ENCODE results near the gene COPB2.
"Not testable (repeated sequence)": the region's sequence is repeated elsewhere in the genome, so short reads cannot be mapped to it uniquely, and the experiment has no call there.

The COPB2 gene

DNA sequence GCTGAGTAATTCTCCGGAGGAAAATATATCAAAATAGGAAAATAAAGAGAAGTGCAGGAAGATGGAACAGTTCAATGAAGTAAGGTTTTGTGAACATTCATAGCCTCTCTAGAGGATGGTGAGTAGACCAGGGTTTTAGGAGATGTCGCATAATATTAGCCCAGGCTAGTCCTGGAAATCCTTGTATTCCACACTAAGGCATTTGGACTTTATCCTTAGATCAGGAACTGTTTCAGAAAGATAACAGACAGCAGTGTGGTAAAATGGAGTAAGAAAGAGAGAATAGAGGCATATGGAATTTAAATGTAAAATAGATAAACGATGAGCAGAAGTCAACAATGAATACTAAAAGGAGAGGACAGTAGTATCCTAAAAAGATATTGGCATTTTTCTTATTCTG is 12.1 kb downstream of the COPB2 start:
- no peak for DNase-seq

DNA sequence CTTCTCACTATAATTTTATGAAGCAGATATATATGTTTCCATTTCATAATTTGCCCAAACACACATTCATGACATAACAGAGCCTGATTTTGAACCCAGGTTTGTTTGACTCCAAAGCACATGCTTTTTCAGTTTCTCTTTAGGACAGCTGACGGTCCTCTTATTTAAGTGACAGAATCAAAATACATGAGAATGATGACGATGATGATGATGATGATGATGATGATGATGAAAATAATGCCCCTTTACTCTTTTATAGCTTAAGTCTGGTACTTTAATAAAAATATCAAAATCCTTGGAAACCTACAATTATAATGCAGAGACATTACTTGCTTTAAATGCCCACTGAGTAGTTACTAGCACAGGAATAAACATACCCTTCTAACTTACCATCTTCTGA is 15.3 kb downstream of the COPB2 start:
- no peak for DNase-seq

DNA sequence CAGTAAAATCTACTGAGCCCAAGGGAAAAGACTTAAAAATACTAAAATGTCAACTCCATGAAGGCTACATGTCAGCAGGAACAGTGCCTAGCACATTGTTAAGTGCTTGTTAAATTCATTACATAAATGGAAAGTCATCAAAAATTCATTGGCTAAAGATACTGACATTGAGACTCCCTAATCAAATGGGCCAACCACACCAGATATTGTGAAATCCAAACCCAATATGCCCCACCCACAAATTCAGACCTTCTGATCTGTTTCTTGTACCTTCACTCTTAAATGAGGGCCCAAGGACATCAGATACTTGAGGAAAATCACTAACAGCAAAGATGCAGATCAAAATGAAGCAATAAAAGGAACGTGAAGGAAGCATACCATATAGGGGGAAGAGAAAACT is 24.9 kb downstream of the COPB2 start:
- DNase-seq = no peak

GRCh38 chr3:139361276-139361675 is 28.2 kb downstream of the COPB2 start:
- no peak for DNase-seq

DNA sequence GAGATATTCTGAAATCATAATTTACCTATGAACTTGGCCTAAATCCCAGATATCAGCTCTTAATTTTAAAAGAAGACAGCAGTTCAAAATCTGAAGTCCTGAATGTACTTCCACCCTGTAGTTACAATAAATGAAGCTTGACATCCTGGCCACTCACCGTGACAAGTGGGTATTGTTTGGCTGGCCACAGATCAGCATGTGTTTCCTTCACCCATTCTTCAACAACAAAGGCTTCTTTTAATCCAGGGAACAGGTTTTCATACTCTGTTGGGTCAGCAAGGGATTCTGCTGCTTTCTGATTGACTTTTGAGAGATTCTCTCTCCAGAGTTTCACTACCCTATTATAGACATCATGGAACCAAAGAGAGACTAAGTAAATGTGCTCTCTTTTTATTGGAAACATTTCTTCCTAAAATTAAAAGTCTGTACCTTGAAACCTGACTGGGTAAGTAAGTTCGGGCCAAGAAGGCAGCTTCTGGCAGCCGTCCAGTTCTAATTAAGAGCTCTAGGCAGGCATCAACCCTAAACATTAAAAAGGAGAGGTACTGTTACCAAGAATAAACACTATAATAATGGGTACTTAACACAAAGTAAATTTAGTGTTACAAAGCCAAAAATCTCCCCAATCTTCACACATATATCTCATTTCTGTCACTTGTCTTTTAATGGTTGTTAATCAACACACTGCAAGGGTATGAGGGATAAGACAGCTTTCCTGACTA is 30.4 kb downstream of the COPB2 start:
- no peak for DNase-seq

GRCh38 chr3:139357899-139358298 is 31.5 kb downstream of the COPB2 start:
- DNase-seq = no peak

- no peak for DNase-seq
Observed at GRCh38 chr3:139355891-139356290, 33.6 kb downstream of the COPB2 start.

DNA sequence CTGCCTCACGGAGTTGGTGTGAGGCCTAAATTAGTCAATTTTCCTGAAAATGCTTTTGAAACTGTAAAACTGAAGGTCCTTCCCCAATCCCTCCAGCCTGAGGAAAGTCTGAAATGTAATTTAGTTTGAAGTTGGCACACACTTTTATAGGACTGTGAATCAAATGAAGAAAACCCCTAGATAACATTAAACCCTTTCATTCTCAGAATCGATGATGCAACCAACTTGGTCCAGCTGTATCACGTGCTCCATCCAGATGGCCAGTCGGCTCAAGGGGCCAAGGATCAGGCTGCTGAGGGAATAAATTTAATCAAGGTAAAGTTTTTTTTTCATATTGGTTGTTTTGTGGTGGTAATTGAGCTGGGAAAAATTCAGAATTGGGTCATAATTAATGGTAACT is 34.0 kb downstream of the COPB2 start:
- no peak for DNase-seq

GRCh38 chr3:139354661-139355060 is 34.8 kb downstream of the COPB2 start:
- DNase-seq = no peak

GRCh38 chr3:139353920-139354556 is 35.4 kb downstream of the COPB2 start:
- peak; percentile 48 for DNase-seq

- no peak for DNase-seq
Observed at GRCh38 chr3:139346771-139347170, 42.7 kb downstream of the COPB2 start.

- DNase-seq = peak; percentile 90
Observed at GRCh38 chr3:139343895-139344856, 45.3 kb downstream of the COPB2 start, which contains the start of gene MRPS22. Gene MRPS22, plus strand, starts transcription at chr3:139344020. Its CDS starts 7 bp downstream, at chr3:139344027.

DNA sequence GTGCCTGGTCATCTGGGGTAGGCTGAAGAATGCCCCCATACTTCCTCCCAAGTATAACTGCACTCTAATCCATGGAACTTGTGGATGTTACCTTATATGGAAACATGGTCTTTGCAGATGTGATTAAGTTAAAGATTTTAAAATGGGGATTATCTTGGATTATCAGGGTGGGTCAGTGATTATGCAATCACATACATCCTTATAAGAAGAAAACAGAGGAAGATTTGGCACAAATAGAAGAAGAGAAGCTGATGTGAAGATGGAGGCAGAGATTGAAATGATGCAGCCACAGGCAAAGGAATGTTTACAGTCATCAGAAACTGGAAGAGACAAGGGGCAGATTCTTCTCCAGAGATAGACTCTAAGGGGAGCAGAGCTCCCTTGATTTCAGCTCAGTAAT is 47.4 kb downstream of the COPB2 start:
- DNase-seq = no peak

DNA sequence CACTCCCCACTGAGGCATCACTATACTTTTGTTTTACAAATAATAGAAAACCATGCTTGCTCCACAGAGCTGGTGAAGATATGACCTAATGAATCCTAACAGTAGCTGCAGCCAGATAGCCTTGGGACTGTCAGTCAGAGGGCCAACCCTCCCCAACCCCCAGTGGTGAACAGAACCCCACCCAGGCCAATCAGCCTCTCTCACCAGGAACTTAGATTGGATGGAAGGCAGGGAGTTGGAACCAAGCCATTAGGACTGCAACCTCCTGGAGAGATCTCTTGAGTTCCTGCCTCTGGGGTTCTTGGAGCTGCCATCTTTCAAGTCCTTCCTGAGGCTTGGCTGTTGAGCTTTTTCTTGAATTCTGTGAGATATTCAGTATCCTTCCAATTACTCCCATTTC is 48.7 kb downstream of the COPB2 start:
- DNase-seq = no peak

DNA sequence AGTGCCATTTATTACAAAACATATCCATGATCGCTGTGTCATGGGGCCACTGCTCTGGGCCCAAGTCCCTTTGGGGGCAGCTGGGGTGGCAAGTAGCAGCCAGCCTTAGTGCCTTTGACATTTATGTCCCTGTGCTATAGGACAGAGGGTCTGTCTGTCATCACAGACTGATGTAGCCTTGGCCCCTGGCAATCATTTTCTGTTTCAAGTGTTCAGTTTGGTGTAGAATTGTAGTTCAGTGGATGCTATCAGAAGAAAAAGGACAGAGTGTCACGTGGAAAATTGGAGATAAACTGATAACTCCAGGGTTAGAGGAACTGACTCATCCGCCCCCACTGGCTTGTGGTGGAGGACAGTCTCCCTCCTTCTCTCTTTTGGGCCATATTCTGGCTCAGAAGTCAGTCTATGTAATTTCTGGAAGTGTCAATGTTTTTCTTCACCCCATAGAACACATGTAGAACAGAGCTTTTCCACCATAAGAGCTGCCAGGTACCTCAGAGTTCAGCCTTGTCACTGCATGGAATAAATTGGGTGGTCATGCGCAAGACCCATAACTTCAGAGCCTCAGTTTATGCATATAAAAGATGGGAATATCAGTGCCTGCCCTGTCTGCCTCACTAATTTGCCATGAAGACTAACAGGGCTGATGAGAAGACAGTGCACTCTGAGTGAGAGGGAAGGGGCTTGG is 50.1 kb downstream of the COPB2 start:
- peak; percentile 68 for DNase-seq

GRCh38 chr3:139338405-139338804 is 51.0 kb downstream of the COPB2 start:
- DNase-seq = no peak

DNA sequence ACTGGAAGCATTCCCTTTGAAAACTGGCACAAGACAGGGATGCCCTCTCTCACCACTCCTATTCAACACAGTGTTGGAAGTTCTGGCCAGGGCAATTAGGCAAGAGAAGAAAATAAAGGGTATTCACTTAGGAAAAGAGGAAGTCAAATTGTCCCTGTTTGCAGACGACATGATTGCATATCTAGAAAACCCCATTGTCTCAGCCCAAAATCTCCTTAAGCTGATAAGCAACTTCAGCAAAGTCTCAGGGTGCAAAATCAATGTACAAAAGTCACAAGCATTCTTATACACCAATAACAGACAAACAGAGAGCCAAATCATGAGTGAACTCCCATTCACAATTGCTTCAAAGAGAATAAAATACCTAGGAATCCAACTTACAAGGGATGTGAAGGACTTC is 54.8 kb downstream of the COPB2 start:
- DNase-seq = not testable (repeated sequence)

GRCh38 chr3:139332092-139332491 is 57.4 kb downstream of the COPB2 start:
- DNase-seq = no peak

GRCh38 chr3:139329364-139329850 is 60.0 kb downstream of the COPB2 start:
- DNase-seq = peak; percentile 80

GRCh38 chr3:139328356-139328755 is 61.1 kb downstream of the COPB2 start:
- no peak for DNase-seq

- DNase-seq = no peak
Observed at GRCh38 chr3:139327861-139328260, 61.6 kb downstream of the COPB2 start.

DNA sequence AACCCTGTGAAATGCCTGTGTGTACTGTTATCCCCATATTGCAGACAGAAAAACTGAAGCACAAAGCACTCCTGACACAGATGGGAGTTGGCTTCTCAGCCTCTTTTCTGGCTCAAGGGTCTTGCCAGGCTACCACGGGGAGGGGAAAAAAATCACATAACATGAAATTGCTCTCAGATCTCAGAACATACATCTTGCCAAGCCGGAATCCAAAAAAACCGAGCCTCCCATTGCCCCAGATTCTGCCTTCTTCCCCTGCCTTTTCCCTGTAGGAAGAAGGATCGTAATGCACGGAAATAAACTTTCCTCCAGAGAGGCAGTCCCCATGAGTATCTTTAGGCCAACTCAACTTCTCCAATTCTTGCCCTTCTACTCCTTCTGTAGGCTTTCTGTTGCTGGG is 62.2 kb downstream of the COPB2 start:
- DNase-seq = no peak

DNA sequence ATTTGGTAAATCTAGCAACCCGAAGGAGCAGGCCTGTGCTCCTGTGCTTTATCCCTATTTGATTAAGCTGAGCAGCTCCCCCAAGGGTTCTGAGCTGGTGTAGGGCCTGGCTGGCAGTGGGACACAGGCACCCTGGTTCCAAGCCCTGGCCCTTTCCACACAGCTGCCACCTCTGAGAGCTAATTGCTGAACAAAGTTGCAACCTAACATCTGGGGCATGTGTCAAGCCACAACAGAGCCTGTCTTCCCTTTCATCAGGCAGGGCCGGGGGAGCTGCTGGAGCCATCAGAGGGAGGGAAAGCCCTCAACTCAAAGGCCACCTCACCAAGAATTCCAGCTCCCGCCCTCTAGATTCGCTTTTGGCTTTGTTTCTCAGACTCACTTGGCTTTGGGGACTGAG is 62.7 kb downstream of the COPB2 start:
- DNase-seq = no peak

Data from MV-4-11 (cell line).